GM18861 (cell line): ENCODE measurements around the gene QTRT2.

Source experiments
- ATAC-seq: cut with Tn5 transposase; IDR thresholded peaks from one replicate; pipeline ENCODE4 v1.9.1; 2021; ENCODE audit not compliant: unreplicated experiment

Gene QTRT2

GRCh38 chr3:114120211-114120610 is 63.7 kb downstream of the QTRT2 start:
- no peak for ATAC-seq

GRCh38 chr3:114122027-114122709 is 65.6 kb downstream of the QTRT2 start:
- ATAC-seq, result no peak

- no peak for ATAC-seq
Measured at GRCh38 chr3:114126461-114126860, 69.9 kb downstream of the QTRT2 start.

- no peak for ATAC-seq
Measured at GRCh38 chr3:114127517-114127916, 71.0 kb downstream of the QTRT2 start.

- no peak for ATAC-seq
Measured at GRCh38 chr3:114128231-114128630, 71.7 kb downstream of the QTRT2 start.

- ATAC-seq, result no peak
Measured at GRCh38 chr3:114128826-114129225, 72.3 kb downstream of the QTRT2 start.

- ATAC-seq, result no peak
Measured at GRCh38 chr3:114132500-114132899, 76.0 kb downstream of the QTRT2 start.

GRCh38 chr3:114133947-114134346 is 77.4 kb downstream of the QTRT2 start:
- no peak for ATAC-seq
